H1 (cell line): ENCODE results near the gene FAM83B. TPM values are rescaled to one million over a fixed set of nuclear protein-coding genes. Genes with fewer than 3 reads are reported as not detected.

Experiments used
- RAD21 ChIP-seq, 2 experiments: IDR thresholded peaks in 1 of 2; conservative IDR thresholded peaks in 1 of 2; 2 replicates each; pipeline ENCODE4 v1.6.1; 2011; ENCODE audit warnings: low read depth in 2 of 2, low read length in 2 of 2, improper control_type of control experiment in 1 of 2, inconsistent platforms in 1 of 2, mild to moderate bottlenecking in 1 of 2, moderate library complexity in 1 of 2
- YY1 ChIP-seq: IDR thresholded peaks from 2 replicates; pipeline ENCODE4 v1.6.1; 2011; ENCODE audit warnings: low read depth, mild to moderate bottlenecking, low read length
- polyA plus RNA-seq, 7 experiments: library from polyadenylated mRNA; depleted of rRNA in 3 of 7; stranded (reverse) in 5 of 7; unstranded in 2 of 7; fragments of >200 nt in 5 of 7; fragments of 200-250 nt in 2 of 7; gene quantifications; 1 replicate in 5 of 7; 2 replicates in 1 of 7; 4 replicates in 1 of 7; pipeline versions ENCODE4 v1.2.1 to v1.2.3, GENCODE V29; 2011 to 2013; ENCODE audit warnings: missing spikeins in 2 of 7, mixed read lengths in 2 of 7
- total RNA-seq: library from RNA; stranded (reverse); fragmentation: NEBNext Ultra II Directional; extraction: Animal tissue kit (Norgen Biotek cat#: 25700); gene quantifications from 2 replicates; pipeline ENCODE4 v1.2.1, GENCODE V29; 2021
- TF ChIP-seq, protein P1 (sequence below): IDR thresholded peaks from 2 replicates; pipeline ENCODE4 v1.6.1; 2012; ENCODE audit warnings: inconsistent platforms

FAM83B gene
- total and polyA plus RNA-seq, 2 of the 8 experiments (the other 6 are each of a cell fraction or from before 2014, with no cell fraction given) = 0.71 to 5.7 TPM

DNA sequence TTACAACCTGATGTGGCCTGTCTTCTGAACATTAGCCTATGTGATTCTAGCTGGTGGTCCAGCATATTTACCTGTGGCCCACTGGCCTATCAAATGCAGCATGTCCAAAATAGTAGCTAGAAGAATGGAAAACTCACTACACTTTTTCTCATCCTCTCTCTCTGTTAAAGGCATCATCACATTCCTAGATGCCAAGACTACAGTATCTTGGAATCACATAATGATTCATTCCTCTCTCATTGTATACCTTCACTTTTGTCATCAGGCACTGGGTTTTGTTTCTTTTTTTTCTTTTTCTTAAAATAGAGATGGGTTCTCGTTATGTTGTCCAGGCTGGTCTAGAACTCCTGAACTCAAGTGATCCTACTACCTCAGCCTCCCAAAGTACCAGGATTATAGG is 45.0 kb downstream of the FAM83B start (continued):
- TF ChIP-seq, protein P1, sequence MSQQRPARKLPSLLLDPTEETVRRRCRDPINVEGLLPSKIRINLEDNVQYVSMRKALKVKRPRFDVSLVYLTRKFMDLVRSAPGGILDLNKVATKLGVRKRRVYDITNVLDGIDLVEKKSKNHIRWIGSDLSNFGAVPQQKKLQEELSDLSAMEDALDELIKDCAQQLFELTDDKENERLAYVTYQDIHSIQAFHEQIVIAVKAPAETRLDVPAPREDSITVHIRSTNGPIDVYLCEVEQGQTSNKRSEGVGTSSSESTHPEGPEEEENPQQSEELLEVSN = no peak
- TF ChIP-seq RAD21 (IDR thresholded peaks at IDR 0.05 in 1 of 2, conservative IDR thresholded peaks at IDR 0.05 in 1 of 2; ENCODE audit: low read depth in 2 of 2, low read length in 2 of 2) (no peak), YY1 (no peak)
